ENCODE results near the gene CD59.

DNA sequence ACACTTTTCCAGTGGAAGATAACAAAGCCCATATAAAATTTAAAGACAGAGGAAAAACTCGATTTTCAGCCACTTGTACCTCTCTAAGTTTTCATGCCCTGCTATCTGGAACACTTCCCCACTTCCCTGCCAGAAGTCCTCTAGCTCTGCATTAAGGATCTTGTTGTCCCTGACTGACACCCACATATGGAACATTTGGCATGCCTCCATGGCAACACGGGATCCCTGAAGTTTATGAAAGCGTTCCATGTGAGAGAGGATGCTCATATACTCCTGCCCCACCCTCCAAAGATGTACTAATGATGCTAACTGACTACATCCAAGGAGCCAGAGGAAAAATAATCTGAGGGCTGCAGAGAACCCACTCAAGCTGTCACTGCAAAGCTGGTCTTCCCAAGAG lies 26.8 kb downstream of the CD59 start:
- TF ChIP-seq POLR2A (IDR thresholded peaks at IDR 0.05; ENCODE audit: low read length) (no peak), GATA1 (IDR thresholded peaks at IDR 0.05; ENCODE audit: low read depth, low read length) (no peak)

Data from erythroblast (primary cell).